Liver (tissue), 3 donors: ENCODE results near the gene INPP4B.

Source experiments
- JUND ChIP-seq, 2 donors: IDR thresholded peaks; 2 replicates each; pipeline ENCODE4 v1.6.1; 2016; ENCODE audit warnings: antibody characterized with exemption in 2 of 2
- RAD21 ChIP-seq, 2 donors: IDR thresholded peaks; 2 replicates each; pipeline ENCODE4 v1.6.1; 2016; ENCODE audit warnings: antibody characterized with exemption in 2 of 2, mild to moderate bottlenecking in 2 of 2
- RXRA ChIP-seq, 2 donors: IDR thresholded peaks; 2 replicates each; pipeline ENCODE4 v1.6.1; 2017 to 2018; ENCODE audit warnings: antibody characterized with exemption in 2 of 2, mild to moderate bottlenecking in 1 of 2
- SP1 ChIP-seq: IDR thresholded peaks from 2 replicates; pipeline ENCODE4 v1.6.1; 2018; ENCODE audit warnings: antibody characterized with exemption, mild to moderate bottlenecking
- TAF1 ChIP-seq: conservative IDR thresholded peaks from 2 replicates; pipeline ENCODE4 v1.6.1; 2016; ENCODE audit warnings: antibody characterized with exemption, mild to moderate bottlenecking
- TF ChIP-seq, protein P1 (sequence below): fragments of 150-350 bp; IDR thresholded peaks from 2 replicates; pipeline ENCODE4 v1.5.1; 2017; ENCODE audit warnings: improper control_type of control experiment, low read depth, low read length; ENCODE audit not compliant: missing input control
- donor health status: healthy.
- donor health status: healthy.

DNA sequence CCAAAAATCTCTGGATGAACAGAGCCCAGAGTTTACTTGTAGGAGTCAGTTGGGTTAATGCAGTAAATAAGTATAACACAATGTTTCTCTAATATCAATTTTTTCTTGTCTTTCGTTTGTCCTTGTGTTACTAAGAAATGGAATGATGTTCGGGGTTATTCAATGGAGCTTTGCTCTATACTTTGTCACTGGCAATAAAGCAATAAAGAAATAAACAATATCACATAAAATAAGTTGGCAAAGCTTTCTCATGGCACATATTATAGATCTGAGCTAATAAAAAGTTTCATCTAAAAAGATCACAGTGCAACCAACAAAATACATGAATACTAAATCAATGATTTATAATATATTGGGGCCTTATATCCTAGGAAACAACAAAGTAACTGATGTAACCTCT lies 32.7 kb downstream of the INPP4B start:
- TF ChIP-seq RAD21 (IDR thresholded peaks at IDR 0.05) (no peak), SP1 (no peak), RXRA (IDR thresholded peaks at IDR 0.05) (no peak), TAF1 (no peak), JUND (IDR thresholded peaks at IDR 0.05) (no peak)
- TF ChIP-seq, protein P1, sequence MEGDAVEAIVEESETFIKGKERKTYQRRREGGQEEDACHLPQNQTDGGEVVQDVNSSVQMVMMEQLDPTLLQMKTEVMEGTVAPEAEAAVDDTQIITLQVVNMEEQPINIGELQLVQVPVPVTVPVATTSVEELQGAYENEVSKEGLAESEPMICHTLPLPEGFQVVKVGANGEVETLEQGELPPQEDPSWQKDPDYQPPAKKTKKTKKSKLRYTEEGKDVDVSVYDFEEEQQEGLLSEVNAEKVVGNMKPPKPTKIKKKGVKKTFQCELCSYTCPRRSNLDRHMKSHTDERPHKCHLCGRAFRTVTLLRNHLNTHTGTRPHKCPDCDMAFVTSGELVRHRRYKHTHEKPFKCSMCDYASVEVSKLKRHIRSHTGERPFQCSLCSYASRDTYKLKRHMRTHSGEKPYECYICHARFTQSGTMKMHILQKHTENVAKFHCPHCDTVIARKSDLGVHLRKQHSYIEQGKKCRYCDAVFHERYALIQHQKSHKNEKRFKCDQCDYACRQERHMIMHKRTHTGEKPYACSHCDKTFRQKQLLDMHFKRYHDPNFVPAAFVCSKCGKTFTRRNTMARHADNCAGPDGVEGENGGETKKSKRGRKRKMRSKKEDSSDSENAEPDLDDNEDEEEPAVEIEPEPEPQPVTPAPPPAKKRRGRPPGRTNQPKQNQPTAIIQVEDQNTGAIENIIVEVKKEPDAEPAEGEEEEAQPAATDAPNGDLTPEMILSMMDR, result no peak
